NCI-H128 (cell line): ENCODE measurements around the gene IGHMBP2.

Source experiments
- DNase-seq: peaks from one replicate; lab custom pipeline; 2025; ENCODE audit not compliant: unreplicated experiment; lab: John Stamatoyannopoulos, UW

Gene IGHMBP2

DNA sequence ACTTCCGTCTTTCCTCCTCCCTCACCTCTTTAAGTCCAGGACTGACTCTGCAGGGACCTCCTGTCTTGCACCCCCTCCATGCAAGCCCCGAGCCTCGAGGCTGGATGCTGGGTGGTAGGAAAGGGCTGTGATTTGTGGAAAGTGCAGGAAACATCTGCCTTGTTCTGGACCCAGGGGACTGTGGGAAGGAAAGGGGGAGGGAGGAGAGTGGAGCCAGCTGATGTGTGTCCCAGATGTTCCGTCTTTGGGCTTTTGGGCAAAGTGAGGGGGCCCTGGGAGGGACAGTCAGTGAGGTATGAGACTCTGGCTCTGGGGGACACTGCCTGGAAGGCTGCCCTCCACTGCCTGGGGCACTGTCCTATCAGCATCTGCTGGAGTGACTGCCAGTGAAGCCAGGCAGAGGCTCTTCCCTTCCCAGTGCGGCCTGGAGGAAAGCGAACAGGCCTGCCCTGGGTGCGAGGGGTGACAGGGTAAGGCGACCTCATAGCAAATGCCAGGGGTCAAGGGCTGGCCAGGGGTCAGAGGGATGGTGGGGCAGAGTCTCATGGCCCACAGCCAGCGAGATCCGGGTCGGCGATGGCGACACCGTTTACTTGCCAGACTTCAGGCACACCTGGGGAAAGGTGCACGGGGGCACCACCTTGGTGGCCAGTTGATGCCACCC lies 75.4 kb downstream of the IGHMBP2 start:
- DNase-seq: no peak

DNA sequence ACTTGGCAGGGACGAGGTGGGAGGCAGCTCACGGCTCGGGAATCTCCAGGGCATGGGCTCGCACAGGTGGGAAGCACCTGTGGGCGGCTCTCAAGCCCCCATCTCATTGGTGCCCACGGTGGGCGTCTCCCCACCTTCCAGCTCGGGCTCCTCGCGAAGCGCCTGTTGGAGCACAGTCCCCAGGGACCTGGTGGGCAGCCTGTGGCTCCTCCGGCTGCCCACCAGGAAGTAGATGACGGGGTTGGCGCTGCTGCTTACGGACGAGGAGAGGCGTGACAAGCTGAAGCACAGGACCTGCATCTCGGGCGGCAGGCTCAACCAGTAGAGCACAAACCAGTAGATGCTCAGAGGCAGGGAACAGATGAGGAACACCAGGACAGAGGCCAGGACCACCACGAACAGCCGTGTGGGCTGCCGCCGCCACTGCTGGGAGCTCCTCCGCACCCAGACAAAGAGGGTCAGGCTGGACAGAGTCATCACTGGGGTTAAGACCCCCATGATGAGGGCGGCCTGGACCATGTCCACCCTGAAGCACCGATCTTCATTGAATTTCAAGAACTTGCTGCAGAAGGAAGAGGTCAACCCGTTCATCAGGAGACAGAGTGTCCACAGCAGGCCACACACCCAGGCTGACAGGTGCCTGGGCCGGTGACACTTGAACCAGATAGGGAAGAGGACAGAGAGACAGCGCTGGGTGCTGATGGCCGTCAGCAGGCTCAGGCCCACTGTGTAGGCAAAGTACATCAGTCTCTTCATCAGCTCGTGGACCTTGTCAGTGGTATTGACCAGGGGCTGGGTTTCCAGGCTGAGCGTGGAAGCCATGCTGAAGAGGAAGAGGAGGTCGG lies 76.5 kb downstream of the IGHMBP2 start:
- DNase-seq: no peak

DNA sequence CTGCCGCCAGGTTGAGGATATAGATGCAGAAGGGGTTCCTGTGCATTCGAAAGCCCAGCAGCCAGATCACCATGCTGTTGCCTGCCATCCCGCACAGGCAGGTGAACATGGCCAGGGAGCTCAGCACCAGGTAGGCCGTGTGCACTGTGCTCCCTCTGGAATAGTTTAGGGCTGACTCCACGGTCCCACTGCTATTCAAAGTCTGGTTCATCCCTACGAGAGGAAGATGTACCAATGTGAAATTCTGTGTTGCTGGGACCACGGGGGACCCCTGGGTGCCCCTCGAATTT lies 77.0 kb downstream of the IGHMBP2 start, which contains the start of gene MRGPRD:
Gene MRGPRD, minus strand, starts transcription at position 211 of the 290 bp plus-strand sequence. Its CDS starts 0 bp downstream, at position 211.
- no peak for DNase-seq

DNA sequence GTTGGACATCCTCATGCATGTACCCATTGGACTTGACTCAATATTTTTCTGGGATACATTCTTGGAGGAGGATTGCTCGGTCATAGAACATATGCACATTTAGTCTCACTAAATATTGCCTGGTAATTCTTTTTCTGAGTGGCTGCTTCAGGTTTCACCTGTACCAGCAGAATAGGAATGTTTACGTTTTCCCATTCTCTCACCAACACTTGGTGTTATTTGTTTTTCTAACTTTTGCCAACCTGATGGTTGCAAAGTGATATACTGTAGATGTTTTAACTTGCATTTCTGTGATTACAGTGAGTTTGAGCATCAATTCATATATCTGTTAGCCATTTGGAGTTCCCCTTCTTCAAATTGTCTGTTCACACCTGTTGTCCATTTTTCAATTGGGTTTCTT lies 78.4 kb downstream of the IGHMBP2 start:
- DNase-seq: no peak

DNA sequence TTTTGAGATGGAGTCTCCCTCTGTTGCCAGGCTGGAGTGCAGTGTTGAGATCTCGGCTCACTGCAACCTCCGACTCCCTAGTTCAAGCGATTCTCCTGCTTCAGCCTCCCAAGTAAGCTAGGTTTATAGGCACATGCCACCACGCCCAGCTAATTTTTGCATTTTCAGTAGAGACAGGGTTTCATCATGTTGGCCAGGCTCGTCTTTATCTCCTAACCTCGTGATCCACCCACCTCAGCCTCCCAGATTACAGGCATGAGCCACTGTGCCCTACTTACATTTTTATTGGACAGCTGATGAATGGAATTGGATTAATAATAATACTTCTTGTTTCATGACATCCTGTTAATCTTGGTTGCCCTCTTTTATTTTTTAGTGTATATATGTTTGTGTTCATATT lies 80.1 kb downstream of the IGHMBP2 start:
- DNase-seq: no peak

DNA sequence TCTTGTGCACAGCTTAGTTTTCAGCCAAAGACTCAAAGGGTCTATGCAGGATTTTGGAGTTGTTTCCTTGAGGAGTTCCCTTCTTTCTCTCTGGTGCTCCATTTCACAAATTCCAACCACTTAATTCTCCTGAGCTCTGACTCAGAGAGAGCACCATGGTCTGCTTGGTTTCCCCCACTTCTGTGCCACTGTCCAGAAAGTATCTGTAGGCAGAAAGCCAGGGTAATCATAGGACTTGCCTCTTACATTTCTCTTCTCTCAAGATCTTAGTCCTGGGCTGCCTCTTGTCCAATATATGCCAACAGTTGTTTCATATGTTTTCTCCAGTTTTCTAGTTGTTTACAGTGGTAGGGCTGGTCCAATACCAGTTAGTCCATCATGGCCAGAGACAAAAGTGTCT lies 83.5 kb downstream of the IGHMBP2 start:
- no peak for DNase-seq

DNA sequence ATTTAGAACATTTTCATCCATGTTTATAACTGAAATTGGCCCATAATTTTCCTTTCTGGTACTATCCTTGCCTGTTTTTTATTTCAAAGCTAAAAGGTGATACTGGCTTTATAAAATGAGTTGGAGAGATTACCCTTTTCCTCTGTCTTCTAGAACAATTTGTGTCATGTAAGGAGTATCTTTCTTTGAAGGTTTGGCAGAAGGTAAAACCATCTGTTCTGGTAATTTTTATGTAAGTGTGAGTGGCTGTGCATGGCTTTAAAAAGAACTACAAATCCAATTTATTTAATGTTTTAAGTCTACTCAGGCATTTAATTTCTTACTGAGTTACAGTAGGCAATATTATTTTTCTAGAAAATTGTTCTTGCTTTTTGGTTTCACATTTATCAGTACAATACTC lies 84.8 kb downstream of the IGHMBP2 start:
- DNase-seq: no peak
